HG02852 (cell line): ENCODE measurements around the gene ACTL9.
"Not testable (repeated sequence)": the region's sequence is repeated elsewhere in the genome, so short reads cannot be mapped to it uniquely, and the experiment has no call there.

Source experiments
- ATAC-seq: cut with Tn5 transposase; IDR thresholded peaks from one replicate; pipeline ENCODE4 v1.9.1; 2021; ENCODE audit warnings: mild to moderate bottlenecking, moderate library complexity; ENCODE audit not compliant: unreplicated experiment

Gene ACTL9, protein sequence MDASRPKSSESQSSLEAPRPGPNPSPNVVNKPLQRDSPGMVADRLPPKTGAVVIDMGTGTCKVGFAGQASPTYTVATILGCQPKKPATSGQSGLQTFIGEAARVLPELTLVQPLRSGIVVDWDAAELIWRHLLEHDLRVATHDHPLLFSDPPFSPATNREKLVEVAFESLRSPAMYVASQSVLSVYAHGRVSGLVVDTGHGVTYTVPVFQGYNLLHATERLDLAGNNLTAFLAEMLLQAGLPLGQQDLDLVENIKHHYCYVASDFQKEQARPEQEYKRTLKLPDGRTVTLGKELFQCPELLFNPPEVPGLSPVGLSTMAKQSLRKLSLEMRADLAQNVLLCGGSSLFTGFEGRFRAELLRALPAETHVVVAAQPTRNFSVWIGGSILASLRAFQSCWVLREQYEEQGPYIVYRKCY

GRCh38 chr19:8698433-8699063 lies at the start of gene ACTL9:
Gene ACTL9, minus strand, starts transcription at chr19:8698795. Its CDS starts 94 bp downstream, at chr19:8698701.
- ATAC-seq, result no peak

GRCh38 chr19:8739291-8740065 lies 40.9 kb upstream of the ACTL9 start:
- not testable (repeated sequence) for ATAC-seq

DNA sequence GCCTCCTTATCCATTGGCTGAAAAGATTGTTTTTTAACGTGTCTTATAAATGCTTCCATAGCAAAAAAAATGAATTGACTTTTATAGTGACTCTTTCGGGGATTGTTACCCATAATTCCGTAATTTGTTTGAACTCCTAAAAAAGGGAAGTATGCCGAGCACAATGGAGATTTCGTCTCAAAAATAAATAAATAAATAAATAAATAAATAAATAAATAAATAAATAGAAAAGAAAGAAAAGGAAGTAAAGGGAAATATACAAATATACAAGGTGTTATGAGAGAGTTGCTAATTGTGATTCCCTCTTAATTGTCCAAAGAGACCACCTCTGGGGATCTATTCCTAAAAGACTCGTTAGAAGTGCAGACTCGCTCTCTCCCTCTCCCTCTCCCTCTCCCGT lies 39.8 kb upstream of the ACTL9 start:
- ATAC-seq, result no peak

GRCh38 chr19:8731428-8732169 lies 33.0 kb upstream of the ACTL9 start:
- ATAC-seq, result no peak

DNA sequence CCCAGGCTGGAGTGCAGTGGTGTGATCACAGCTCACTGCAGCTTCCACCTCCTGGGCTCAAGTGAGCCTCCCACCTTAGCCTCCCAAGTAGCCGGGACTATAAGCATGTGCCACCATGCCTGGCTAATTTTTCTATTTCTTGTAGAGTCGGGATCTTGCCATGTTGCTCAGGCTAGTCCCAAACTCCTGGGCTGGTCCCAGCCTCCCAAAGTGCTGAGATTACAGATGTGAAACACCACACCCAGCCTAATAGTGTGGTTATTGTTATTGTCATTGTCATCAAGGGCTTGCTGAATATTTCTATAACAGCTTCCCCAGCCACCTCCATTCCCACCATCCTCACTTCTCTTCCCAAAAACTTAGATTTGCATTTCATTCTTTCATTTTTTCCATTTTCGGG lies 25.7 kb upstream of the ACTL9 start:
- no peak for ATAC-seq

DNA sequence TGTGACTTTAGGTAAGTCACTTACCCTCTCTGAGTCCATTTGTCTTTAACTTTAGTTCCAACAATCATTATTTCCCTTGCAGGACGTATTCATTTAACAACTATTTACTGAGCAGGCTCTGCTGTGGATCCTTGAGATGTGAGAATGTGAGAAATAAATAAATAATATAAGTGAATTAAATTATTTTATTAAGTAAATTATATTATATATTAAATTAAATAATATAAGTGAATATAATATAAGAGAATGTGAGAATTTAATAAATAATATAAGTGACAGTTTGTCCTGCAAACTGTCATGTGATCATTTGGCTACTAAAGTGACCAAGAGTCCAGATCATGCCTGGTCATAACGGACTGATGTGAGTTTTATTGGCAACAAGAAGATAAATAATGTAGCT lies 23.4 kb upstream of the ACTL9 start:
- ATAC-seq, result no peak

GRCh38 chr19:8721334-8721733 lies 22.7 kb upstream of the ACTL9 start, which contains the start of gene OR2Z1:
Gene OR2Z1, plus strand, starts transcription at chr19:8721634. Its CDS starts 9,395 bp downstream, at chr19:8731029.
- no peak for ATAC-seq

DNA sequence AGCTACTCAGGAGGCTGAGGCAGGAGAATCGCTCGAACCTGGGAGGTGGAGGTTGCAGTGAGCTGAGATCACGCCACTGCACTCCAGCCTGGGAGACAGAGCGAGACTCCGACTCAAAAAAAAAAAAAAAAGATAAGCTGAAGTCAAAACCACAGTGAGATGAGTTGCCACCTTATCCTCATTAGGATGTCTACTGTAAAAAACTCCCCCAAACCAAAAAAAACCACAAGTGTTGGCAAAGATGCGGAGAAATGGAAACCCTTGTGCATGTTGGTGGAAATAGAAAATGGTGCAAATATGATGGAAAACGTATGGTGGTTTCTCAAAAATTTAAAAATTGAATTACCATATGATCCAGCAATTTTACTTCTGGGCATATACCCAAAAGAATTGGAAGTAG lies 11.7 kb upstream of the ACTL9 start:
- ATAC-seq, result not testable (repeated sequence)

DNA sequence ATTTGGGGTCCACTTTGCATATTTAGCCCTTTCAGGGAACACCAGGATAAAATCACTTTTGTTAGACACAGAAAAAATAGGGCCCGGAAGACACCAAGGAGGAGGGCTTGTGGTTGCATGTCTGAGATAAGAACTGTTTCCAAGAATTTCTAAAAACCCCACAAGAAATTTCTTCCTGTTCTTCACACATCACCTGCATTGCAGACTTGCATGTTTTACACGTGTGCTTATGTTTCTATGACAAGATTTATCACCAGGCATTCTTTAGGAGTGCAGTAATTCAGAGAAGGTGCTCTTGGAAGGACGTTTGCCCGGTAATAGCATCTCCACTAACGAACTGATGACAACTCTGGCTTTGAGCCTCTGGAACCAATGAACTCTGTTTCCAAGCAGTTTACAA lies 7.1 kb upstream of the ACTL9 start:
- no peak for ATAC-seq

DNA sequence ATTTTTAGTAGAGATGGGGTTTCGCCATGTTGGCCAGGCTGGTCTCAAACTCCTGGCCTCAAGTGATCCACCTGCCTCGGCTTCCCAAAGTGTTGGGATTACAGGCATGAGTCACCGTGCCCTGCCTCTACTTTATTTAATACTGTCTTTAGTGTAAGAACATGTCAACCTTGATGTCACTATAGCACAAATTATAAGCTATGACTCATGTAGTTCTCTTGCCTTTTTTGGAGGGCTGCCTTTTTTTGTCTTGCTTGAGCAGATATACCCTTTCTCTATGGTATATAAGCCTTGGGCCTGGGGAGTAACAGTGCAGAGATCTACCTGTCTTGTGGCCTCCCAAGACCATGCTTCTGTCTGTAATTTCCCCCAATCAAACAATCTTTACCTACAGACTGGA lies 6.7 kb upstream of the ACTL9 start:
- ATAC-seq, result not testable (repeated sequence)

- no peak for ATAC-seq
Observed at GRCh38 chr19:8703223-8703622, 4.6 kb upstream of the ACTL9 start.

GRCh38 chr19:8702350-8702749 lies 3.8 kb upstream of the ACTL9 start:
- no peak for ATAC-seq

- no peak for ATAC-seq
Observed at GRCh38 chr19:8700956-8701355, 2.4 kb upstream of the ACTL9 start.

GRCh38 chr19:8699908-8700307 lies 1.3 kb upstream of the ACTL9 start:
- no peak for ATAC-seq

- no peak for ATAC-seq
Observed at GRCh38 chr19:8697671-8698432, 743 bp downstream of the ACTL9 start.

DNA sequence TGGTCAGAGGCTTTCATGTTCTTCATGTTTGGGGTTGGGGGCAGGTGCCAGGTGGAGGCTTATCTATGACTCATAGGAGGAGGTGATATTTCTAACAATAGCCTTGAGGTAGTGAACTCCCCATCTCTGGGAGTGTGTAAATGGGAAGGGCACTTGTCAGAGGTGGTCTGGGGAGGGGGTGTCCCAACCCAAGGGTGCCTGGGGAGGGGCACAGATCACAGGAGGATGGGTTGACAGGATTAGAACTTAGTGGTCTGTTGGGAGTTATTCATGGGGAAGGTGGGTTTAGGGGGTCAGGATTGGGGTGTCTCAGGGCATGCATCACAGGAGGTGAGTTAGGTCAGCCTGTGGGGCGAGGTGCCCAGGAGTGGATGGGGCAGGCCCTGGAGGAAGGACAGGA lies 1.6 kb downstream of the ACTL9 start:
- no peak for ATAC-seq

GRCh38 chr19:8695911-8696310 lies 2.7 kb downstream of the ACTL9 start:
- no peak for ATAC-seq

DNA sequence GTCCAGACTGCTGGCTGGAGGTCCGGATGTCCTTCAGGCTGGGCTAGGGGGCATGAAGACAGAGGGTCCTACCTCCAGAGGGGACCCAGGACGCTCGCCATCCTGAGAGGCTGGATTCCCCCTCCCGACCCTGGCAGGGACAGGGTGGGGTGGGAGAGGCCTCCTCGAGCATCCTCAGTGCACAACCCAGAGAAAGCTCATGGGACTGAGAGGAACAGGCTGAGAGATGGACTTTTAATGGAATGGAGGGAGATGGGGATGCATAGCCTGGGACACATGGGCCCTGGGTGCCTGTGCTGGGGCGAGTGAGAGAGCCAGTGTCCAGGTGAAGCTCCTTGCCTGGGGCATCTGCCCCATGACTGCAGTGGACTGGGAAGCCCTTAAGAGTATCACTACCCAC lies 3.1 kb downstream of the ACTL9 start:
- no peak for ATAC-seq

DNA sequence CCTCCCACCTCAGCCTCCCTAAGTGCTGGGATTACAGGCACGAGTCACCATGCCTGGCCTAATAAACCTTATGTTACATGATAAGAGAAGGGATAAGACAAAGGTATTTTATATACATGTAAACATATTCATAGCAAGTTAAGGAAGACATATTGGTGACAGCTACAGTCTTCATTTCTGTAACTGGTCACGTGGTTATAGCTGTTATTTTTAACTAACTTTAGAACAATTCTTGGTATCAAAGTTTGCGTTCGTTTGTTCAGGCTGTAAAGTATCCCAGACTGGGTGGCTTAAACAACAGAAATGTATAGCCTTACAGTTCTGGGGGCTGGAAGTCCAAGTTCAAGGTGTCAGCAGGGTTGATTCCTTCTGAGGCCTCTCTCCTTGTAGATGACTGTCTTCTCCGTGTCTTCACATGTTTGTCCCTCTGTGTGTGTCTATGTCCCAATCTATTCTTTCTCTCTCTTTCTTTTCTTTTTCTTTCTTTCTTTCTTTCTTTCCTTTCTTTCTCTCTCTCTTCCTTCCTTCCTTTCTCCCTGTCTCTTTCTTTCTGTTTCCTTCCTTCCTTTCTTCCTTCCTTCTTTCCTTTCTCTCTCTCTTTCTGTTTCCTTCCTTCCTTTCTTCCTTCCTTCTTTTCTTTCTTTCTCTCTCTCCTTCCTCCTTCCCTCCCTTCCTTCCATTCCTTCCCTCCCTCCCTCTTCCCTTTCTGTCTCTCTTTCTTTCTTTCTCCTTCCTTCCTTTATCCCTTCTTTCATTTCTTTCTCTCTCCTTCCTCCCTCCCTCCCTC lies 7.6 kb downstream of the ACTL9 start:
- ATAC-seq, result no peak
